Parathyroid adenoma (tissue), 2 donors: Measurements from ENCODE around the gene NBEA.

Experiments used
- H2AFZ ChIP-seq: fragments of 300-600 bp; sonication (generic); one replicate; pipeline ENCODE4 v1.7.0; 2017; ENCODE audit warnings: antibody characterized with exemption, mild to moderate bottlenecking
- H3K27ac ChIP-seq: fragments of 300-600 bp; sonication (generic); one replicate; pipeline ENCODE4 v1.7.0; 2017
- H3K27me3 ChIP-seq: fragments of 300-600 bp; sonication (generic); one replicate; pipeline ENCODE4 v1.7.0; 2017; ENCODE audit warnings: low read length; ENCODE audit not compliant: control insufficient read depth, insufficient read depth
- H3K36me3 ChIP-seq: fragments of 300-600 bp; sonication (generic); one replicate; pipeline ENCODE4 v1.7.0; 2017; ENCODE audit warnings: low read length; ENCODE audit not compliant: control insufficient read depth, insufficient read depth
- H3K4me1 ChIP-seq: fragments of 300-600 bp; sonication (generic); one replicate; pipeline ENCODE4 v1.7.0; 2017; ENCODE audit warnings: control low read depth
- H3K4me2 ChIP-seq: fragments of 300-600 bp; sonication (generic); one replicate; pipeline ENCODE4 v1.7.0; 2017; ENCODE audit warnings: low read length
- H3K4me3 ChIP-seq: fragments of 300-600 bp; sonication (generic); one replicate; pipeline ENCODE4 v1.7.0; 2017; ENCODE audit warnings: low read depth, low read length
- H3K79me2 ChIP-seq: fragments of 300-600 bp; sonication (generic); one replicate; pipeline ENCODE4 v1.7.0; 2017; ENCODE audit warnings: control low read depth
- H3K9ac ChIP-seq: fragments of 300-600 bp; sonication (generic); one replicate; pipeline ENCODE4 v1.7.0; 2017; ENCODE audit warnings: mild to moderate bottlenecking
- H3K9me3 ChIP-seq: fragments of 300-600 bp; sonication (generic); one replicate; pipeline ENCODE4 v1.7.0; 2017; ENCODE audit warnings: low read length; ENCODE audit not compliant: control insufficient read depth
- CTCF ChIP-seq: fragments of 300-600 bp; sonication (generic); IDR thresholded peaks from one replicate; pipeline ENCODE4 v1.7.0; 2017; ENCODE audit warnings: antibody characterized with exemption, mild to moderate bottlenecking
- donor health status: primary hyperparathyroidism.

Gene NBEA

GRCh38 chr13:34941835-34942731, at the start of gene NBEA:
Gene NBEA, plus strand, starts transcription at chr13:34942270. Its CDS starts 551 bp downstream, at chr13:34942821.
- H3K36me3 ChIP-seq: no peaks in the 10 kb centered on the region
- TF ChIP-seq CTCF: peak; percentile 19
- H3K4me1 ChIP-seq: peaks cover 3% of the 10 kb centered on the region
- H3K9me3 ChIP-seq: no peaks in the 10 kb centered on the region
- H3K27ac ChIP-seq: peak within 1 kb of the TSS; percentile 11
- no peaks in the 10 kb centered on the region for H3K27me3 ChIP-seq
- H3K9ac ChIP-seq: no peak within 1 kb of the TSS
- H2AFZ ChIP-seq: peak within 1 kb of the TSS; percentile 87
- H3K4me3 ChIP-seq: peak within 1 kb of the TSS; percentile 66
- no peaks in the 10 kb centered on the region for H3K79me2 ChIP-seq
- peak within 1 kb of the TSS; percentile 80 for H3K4me2 ChIP-seq

GRCh38 chr13:34894756-34895155, 47.3 kb upstream of the NBEA start:
- no peak overlapping the region for H3K4me3 ChIP-seq
- H2AFZ ChIP-seq: no peak overlapping the region
- H3K36me3 ChIP-seq: no peaks in the 10 kb centered on the region
- H3K27ac ChIP-seq: no peak overlapping the region
- H3K9ac ChIP-seq: no peak overlapping the region
- no peaks in the 10 kb centered on the region for H3K9me3 ChIP-seq
- H3K79me2 ChIP-seq: no peaks in the 10 kb centered on the region
- no peaks in the 10 kb centered on the region for H3K4me1 ChIP-seq
- no peaks in the 10 kb centered on the region for H3K27me3 ChIP-seq
- no peak for TF ChIP-seq CTCF
- H3K4me2 ChIP-seq: no peak overlapping the region

GRCh38 chr13:34897220-34897619, 44.9 kb upstream of the NBEA start:
- Histone ChIP-seq H3K27ac (no peak overlapping the region), H3K36me3 (no peaks in the 10 kb centered on the region), H2AFZ (no peak overlapping the region), H3K79me2 (no peaks in the 10 kb centered on the region), H3K27me3 (no peaks in the 10 kb centered on the region), H3K4me3 (no peak overlapping the region), H3K4me1 (no peaks in the 10 kb centered on the region), H3K9me3 (no peaks in the 10 kb centered on the region), H3K9ac (no peak overlapping the region), H3K4me2 (no peak overlapping the region)
- no peak for TF ChIP-seq CTCF

GRCh38 chr13:34899888-34900287, 42.2 kb upstream of the NBEA start:
- H3K79me2 ChIP-seq: no peaks in the 10 kb centered on the region
- no peaks in the 10 kb centered on the region for H3K27me3 ChIP-seq
- H3K36me3 ChIP-seq: no peaks in the 10 kb centered on the region
- H2AFZ ChIP-seq: no peak overlapping the region
- no peak overlapping the region for H3K4me3 ChIP-seq
- H3K9ac ChIP-seq: no peak overlapping the region
- no peak overlapping the region for H3K27ac ChIP-seq
- no peaks in the 10 kb centered on the region for H3K4me1 ChIP-seq
- H3K4me2 ChIP-seq: no peak overlapping the region
- no peak for TF ChIP-seq CTCF
- no peaks in the 10 kb centered on the region for H3K9me3 ChIP-seq
